HG02610 (cell line): ENCODE measurements around the gene ANP32E.
"Not testable (repeated sequence)": the region's sequence is repeated elsewhere in the genome, so short reads cannot be mapped to it uniquely, and the experiment has no call there.

Experiments
- ATAC-seq: cut with Tn5 transposase; IDR thresholded peaks from one replicate; pipeline ENCODE4 v1.9.1; 2021; ENCODE audit warnings: mild to moderate bottlenecking, moderate library complexity; ENCODE audit not compliant: unreplicated experiment

The ANP32E gene

DNA sequence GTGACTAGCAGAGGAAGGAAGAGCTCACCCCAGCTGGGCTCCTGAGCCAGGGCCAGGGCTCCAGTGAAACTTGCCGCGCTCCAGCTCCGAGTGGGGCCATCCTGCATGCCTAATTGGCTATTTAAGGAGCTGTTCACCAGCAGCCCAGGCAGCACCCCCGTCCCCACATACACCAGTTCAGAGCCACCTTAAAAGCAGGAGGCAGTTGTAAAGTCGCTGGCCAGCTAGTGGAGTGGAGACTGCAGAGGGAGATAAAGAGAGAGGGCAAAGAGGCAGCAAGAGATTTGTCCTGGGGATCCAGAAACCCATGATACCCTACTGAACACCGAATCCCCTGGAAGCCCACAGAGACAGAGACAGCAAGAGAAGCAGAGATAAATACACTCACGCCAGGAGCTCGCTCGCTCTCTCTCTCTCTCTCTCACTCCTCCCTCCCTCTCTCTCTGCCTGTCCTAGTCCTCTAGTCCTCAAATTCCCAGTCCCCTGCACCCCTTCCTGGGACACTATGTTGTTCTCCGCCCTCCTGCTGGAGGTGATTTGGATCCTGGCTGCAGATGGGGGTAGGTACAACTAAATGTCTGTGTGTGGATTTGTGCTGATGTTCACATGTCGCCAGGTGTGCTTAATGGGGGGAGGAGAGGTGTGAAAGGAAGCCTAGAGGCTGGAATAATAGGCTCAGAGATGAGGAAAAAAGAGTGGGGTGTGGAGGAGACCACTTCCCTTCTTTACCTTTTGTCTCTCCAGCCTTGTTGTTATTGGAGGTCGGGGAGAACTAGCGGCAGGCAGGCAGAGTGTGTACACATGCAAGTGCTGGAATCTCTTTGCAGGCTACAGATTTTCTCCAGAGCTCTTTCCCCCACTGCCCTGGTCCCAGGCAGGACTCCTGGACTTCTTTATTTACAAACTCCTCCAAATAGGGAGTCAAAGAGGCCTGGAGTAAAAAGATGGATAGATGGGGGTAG, 22.0 kb upstream of the ANP32E start, which contains the start of gene CA14:
CA14 (plus strand) TSS at position 151 of the 962 bp plus-strand sequence; CDS start at position 506, 355 bp downstream.
- no peak for ATAC-seq

DNA sequence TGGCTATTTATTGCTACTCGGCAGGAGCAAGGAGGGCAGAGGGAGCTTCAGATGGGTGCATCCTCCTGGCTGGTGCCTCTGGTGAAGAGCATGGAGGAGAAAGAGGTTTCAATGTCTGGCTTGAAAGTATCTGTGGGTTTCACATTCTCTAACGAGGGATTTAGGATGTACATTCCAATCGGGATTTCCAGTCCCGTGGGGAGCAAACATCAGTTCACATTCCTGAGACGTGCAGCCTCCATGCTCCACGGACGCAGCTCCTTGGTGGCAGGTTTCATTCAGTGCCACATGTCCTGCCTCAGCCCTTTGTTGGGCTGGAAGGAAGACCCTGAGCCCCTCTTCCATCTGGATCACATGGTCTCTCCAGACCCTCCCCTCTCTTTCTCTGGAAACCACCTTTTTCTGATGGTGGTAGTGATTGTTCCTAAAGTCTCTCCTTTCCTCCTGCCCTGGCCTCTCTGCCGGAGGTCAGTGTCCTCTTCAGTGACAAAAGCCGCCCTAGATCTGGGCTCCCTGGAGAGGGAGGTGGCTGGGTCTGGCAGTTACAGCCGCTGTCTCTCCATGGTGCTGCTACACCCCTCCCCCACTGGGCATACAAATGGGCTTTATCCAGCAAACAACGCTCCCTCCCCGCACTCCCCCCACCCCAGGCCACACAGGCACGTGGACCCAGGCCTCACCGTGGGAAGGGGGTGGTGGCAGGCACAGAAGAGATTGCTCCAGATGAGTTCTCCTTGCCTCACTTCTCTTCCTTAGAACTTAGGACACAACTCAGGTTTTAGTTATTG, 20.8 kb upstream of the ANP32E start:
- no peak for ATAC-seq

DNA sequence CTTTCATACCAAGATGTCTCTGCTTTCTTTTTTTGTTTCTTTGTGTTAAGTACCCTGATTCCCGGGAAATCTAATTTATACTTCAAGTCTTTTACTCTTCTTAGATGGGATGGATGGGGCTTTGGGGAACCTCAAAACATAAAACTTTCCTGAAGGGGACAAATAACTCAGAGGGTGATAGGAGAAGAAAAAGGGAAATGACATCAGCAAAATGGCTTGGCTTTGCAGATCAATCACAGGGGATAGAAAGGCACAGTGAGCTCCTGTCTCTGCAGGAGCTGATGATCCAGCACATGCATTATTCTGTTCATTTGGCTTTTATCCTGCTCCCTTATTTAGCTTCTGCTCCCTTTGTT, 20.3 kb upstream of the ANP32E start:
- ATAC-seq = no peak

DNA sequence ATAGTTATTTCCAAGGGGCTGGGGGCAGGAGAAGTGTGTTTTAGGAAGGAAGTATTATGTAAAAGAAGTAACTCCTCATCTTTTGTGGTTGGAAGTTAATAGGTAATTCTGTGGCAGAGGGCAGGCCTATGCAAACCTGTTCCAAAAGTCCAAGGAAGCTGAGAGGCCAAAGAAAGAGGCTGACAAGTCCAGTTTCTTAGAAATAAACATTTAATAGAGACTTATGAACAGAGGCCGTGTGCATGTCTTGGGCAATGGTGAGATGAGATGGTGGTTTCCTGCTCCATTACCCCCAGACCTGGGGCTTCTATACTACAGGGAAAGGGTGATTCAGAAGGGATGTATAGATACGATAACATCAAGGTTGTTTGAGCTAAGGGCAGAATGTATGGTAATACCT, 14.0 kb upstream of the ANP32E start:
- no peak for ATAC-seq

DNA sequence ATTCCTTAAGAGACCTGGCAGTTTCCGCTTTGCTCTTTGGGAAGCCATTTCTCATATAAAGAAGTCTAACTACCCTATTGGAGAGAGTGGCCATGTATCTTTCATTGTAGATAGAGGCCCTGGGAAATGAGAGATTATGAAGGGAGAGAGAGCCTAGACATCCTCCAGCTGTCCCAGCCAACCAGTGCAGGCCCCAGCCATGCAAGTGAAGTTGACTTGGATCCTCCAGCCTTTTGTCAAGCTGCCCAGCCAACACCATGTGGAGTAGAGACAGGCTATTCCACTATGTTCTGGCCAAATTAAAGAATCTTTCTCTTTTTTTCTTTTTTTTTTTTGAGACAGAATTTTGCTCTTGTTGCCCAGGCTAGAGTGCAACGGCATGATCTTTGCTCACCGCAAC, 7.1 kb upstream of the ANP32E start:
- no peak for ATAC-seq

DNA sequence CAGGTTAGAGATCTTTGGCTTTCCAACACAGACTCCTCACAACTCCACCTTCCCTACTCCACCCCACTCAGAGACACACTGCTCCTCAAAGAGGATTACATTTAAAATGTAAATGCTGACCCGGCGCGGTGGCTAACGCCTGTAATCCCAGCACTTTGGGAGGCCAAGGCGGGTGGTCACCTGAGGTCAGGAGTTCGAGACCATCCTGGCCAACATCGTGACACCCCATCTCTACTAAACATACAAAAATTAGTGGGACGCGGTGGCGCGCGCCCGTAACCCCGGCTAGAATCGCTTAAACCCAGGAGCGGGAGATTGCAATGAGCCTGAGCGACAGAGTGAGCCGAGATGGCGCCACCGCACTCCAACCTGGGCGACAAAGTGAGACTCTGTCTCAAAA, 1.8 kb upstream of the ANP32E start:
- no peak for ATAC-seq

DNA sequence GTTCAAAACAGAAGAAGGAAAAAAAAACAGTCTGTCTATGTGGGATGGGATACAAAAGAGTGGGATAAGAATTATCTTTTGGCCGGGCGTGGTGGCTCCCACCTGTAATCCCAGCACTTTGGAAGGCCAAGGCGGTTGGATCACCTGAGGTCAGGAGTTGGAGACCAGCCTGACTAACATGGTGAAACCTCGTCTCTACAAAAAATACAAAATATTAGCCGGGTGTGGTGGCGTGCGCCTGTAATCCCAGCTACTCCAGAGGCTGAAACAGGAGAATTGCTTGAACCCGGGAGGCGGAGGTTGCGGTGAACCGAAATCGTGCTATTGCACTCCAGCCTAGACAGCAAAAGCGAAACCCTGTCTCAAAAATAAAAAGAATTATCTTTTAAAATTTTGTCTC, 1.3 kb upstream of the ANP32E start:
- not testable (repeated sequence) for ATAC-seq

DNA sequence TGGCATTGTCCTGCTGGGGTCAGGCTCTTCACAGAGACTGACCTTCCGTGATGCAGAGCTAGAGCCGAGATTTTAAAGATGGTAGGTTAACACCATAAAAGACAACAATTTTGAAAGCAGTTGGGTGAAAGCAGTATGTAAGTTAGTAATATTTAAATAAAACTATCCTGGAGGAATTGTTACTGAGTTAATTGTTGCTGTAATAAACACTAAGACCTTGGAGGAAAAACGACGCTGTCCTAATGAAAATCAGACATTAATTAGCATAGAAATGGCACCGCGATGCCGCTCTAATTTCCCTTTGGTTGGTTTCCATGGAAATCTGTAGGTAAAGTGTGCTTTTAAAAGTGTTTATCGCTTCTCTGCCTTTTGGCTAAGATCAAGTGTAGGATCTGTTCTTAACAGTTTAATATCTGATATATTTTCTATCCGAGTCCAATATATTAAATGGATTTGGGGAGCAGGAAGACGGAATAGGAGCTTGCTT, 745 bp upstream of the ANP32E start:
- ATAC-seq = no peak

DNA sequence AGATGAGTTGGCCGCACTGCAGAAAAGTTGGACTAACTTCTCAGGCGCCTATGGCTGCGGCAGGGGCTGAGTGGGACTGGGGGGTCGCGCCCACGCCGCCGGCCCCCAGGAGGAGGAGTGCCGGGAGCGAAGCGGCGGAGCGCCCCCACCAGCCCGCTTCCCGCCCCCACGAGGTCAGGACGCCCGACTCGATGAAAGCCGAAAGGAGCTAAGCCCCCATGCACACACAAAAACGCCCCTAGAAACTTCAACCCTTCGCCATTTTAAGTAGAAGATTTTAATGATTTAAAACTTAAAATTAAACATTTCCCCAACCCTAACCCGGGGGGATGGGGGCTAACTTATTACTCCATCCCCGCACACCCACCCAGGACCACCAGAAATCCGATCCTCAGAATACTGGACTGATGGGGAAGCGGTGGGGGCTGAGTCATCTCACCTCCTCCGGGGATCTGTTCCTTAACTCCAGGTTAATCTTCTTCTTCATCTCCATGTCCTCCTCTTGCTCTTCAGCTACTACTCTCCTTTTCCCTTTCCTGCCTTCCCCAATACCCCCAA, 539 bp downstream of the ANP32E start:
- ATAC-seq = no peak

DNA sequence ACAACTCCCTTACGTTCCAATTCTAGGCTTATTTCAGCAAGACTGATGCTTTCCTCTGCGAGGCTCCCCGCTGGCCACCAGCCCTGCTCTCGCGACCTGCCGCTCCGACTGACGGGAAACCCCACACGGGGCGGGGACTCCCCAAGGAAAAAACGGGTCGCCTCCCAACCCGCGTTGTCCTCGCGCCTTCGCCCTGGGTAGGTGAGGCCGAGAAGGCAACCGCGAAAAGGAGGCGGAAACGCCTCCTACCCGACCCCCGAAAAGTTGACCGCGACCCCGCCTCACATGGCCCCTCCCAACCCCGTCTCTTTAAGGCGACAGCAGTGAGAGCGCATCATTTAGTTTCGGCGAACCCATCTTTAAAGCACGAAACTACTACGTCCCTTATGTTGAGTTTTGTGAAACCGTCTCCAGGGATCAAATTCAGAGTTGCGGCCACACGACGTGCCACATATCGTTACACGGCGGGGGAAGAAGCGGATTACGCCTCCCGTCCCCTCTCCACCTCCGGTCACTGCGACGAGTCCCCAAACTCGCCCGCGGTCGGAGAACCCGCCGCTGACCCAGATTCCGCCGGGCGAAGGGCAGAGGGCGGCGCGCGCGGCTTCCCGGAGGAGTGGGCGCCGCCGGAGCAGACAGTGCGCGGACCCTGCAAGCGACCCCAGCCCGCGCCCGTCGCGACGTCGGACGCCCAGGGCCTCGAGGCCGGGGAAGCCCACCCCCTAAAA, 1.2 kb downstream of the ANP32E start:
- ATAC-seq = peak; percentile 44

DNA sequence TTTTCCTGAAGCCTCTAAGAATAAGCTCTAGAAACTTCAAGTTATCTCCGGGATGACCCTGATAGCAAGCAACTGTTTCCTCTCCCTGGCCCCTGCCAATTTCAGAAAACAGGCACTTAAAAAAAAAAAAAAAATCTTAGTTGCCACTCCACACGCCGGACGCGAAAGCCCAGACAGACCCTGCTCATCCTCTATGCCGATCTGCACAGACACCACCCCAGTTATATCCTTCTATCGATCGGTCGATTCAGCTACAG, 1.7 kb downstream of the ANP32E start:
- ATAC-seq = no peak

DNA sequence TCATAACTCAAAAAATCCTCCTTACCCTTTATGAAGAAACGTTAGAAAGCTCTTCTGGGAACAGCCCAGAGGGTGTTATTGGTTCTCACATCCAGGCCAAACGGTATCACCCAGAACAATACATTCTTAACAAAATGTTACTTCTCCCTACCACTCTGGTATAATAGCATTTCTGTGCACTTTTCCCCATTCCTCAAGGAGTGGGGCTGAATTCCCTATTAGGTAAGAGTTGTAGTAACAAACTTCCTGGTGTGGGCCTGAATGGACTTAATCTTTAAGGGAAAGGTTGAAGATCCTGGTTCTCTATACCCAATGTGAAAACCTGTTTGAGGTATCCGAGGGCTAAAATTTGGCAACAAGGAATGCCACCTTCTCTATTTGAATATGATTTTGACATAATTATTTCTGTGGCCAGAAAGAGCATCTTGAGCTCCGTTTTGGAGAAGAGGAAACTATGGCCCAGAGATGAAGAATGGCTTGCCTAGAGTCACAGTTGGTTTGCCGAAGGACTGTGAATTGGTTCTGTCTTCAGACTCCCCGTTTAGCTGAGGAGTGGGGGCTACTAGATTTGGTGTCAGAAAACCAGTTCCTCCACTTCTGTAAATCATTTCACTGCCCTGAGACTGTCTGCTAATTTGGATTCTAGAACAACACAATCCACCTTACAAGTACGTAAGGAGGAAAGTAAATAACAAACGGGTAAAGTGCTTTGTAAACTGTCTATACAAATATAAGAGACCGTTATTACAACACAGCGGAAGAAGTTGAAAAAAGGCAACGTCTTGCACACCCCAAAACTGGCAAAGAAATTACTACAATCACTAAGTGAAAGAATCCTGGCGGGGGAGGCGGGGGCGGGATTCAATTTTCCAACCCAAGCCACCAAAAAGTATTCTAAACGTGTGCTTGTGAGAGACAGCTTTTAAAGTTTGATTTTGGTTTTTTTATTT, 2.3 kb downstream of the ANP32E start:
- no peak for ATAC-seq

DNA sequence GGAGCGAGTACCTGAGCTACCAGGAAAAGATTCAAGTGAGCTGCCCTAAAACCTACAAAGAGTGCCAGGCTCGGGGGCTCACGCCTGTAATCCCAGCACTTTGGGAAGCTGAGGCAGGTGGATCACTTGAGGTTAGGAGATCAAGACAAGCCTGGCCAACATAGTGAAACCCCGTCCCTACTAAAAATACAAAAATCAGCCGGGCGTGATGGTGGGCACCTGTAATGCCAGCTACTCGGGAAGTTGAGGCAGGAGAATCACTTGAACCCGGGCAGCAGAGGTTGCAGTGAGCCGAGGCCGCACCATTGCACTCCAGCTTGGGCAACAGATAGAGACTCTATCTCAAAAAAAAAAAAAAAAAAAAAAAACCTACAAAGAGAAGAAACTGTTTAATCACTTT, 3.0 kb downstream of the ANP32E start:
- ATAC-seq = not testable (repeated sequence)

DNA sequence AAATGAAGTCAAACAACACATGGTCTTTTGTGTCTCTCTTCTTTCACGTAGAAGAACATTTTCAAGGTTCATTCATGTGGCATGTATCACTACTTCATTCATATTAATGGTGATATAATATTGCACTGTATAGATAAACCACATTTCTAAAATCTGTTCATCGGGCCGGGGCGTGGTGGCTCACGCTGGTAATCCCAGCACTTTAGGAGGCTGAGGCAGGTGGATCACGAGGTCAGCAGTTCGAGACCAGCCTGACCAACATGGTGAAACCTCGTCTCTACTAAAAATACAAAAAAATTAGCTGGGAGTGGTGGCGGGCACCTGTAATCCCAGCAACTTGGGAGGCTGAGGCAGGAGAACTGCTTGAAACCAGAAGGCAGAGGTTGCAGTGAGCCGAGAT, 7.7 kb downstream of the ANP32E start:
- ATAC-seq = not testable (repeated sequence)

DNA sequence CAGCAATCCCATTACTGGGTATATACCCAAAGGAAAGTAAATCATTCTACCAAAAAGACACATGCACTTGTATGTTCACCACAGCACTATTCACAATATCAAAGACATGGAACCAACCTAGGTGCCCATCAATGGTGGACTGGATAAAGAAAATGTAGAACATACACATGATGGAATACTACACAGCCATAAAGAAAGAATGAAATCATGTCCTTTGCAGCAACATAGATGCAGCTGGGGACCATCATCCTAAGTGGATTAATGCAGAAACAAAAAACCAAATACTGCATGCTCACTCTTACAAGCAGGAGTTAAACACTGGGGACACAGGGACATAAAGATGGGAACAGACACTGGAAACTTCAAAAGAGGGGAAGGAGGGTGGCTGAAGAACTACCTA, 8.7 kb downstream of the ANP32E start:
- ATAC-seq = no peak

DNA sequence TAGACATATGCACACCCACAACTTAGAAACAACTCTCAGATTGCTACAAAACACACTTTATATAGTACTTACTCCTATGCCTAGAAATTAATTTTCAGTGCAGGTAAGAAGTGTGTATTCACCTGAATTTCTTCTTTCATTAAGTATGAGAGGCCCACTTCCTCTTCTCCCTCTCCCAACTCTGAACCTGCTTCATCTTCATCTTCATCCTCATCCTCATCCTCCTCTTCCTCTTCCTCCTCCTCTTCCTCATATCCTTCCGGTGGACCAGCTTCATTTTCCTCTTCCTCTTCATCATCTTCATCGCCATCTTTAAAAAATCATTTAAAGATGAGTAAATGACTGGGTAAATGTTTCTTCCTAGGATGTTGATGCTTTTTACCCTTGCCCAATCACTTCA, 9.4 kb downstream of the ANP32E start:
- ATAC-seq = no peak

DNA sequence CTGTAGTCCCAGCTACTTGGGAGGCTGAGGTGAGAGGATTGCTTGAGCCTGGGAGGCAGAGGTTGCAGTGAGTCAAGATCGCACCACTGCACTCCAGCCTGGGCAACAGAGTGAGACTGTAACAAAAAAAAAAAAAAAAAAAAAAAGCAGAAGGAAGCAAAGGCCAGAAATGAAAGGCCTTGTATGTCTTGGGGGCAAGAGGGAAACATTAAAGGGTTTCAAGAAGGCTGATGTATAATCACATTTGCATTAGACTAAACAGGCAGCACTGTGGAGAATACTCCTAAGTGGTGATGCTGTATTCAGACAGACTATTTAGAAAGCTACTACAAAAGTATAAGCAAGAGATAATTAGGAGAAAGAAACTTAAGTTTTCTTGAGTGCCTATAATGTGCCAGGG, 10.4 kb downstream of the ANP32E start:
- ATAC-seq = no peak

DNA sequence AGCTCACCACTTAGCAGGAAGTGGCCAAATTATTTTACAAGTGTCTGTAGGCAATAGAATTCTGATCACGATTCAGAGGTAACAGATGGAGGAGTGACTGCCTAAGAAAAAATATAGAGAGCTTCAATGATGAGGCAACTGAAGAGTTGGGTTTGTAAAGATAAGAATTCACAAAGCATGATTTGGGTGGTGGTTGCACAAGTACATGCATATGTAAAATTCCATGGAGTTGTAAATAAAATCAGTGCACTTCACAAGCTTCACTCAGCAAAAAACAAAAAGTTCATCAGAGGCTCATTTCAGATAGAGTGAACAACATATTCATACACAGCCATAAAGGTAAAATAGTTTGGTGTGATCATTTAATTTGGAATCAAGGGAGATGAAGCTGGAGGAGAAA, 10.9 kb downstream of the ANP32E start:
- ATAC-seq = no peak

DNA sequence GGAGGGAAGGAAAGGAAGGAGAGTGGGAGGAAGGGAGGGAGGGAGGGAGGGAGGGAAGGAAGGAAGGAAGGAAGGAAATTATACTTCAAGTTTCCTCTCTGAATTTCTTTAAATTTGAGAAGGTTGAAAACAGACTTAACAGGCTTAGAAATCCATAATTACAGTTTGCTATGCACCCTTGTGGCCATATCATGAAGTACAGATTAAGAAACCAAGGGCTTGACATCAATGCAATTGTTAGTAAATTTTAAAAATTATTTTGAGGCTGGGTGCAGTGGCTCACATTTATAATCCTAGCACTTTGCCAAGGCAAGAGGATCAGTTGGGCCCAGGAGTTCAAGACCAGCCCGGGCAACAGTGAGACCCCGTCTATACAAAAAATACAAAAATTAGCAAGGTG, 14.4 kb downstream of the ANP32E start:
- ATAC-seq = no peak

DNA sequence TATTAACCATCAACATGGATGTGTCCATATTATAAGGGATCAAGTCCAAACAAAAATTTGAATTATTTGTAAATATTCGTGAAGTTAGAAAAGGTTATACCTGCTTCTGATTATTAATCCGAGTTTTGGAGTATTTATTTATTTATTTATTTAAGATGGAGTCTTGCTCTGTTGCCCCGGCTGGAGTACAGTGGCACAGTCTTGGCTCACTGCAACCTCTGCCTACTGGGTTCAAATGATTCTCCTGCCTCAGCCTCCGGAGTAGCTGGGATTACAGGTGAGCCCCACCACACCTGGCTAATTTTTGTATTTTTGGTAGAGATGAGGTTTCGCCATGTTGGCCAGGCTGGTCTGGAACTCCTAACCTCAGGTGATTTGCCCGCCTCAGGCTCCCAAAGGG, 20.1 kb downstream of the ANP32E start:
- ATAC-seq = not testable (repeated sequence)
